Adipocyte (in vitro differentiated cells): ENCODE results near the gene FHOD3.
"Not testable (repeated sequence)": the region's sequence is repeated elsewhere in the genome, so short reads cannot be mapped to it uniquely, and the experiment has no call there.

Experiments
- DNase-seq: peaks from one replicate; pipeline ENCODE4 v3.0.0-alpha.2; 2015; ENCODE audit warnings: low read depth
- H3K27me3 ChIP-seq: replicated peaks from 2 replicates; pipeline ENCODE4 v1.7.0; 2013; ENCODE audit warnings: mild to moderate bottlenecking, low read length, moderate library complexity; ENCODE audit not compliant: control insufficient read depth, insufficient read depth
- H3K36me3 ChIP-seq: 2 replicates; pipeline ENCODE4 v1.7.0; 2013; ENCODE audit warnings: low read length, mild to moderate bottlenecking, moderate library complexity; ENCODE audit not compliant: control insufficient read depth, insufficient read depth, severe bottlenecking
- H3K4me1 ChIP-seq: 2 replicates; pipeline ENCODE4 v1.7.0; 2013; ENCODE audit warnings: mild to moderate bottlenecking, low read length, moderate library complexity; ENCODE audit not compliant: control insufficient read depth, insufficient read depth
- H3K4me3 ChIP-seq: 2 replicates; pipeline ENCODE4 v1.7.0; 2013; ENCODE audit warnings: mild to moderate bottlenecking, low read length, moderate library complexity
- H3K9ac ChIP-seq: 2 replicates; pipeline ENCODE4 v1.7.0; 2013; ENCODE audit warnings: mild to moderate bottlenecking, low read length, moderate library complexity
- H3K9me3 ChIP-seq: 2 replicates; pipeline ENCODE4 v1.7.0; 2013; ENCODE audit warnings: mild to moderate bottlenecking, low read length, moderate library complexity; ENCODE audit not compliant: control insufficient read depth

Gene FHOD3

DNA sequence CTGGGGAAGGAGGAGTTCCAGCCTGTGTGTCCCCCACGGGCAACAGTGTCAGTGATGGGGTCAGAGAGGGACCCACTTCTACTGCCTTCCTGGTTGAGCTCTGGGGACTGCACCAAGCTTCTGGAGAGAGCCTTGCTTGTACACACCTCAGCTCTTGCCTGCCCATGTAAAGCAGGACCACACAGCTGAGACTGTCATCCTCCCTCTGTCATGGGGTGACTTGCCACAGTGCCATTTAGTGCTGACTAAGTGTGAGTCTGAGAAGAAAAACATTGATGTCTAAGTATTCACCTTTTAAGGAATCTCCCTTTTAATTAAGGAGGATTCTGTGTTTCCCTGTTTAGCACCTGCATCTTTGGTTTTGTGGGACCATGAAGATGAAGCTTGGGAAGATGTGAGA, 159.1 kb downstream of the FHOD3 start:
- no peak for DNase-seq
- Histone ChIP-seq H3K36me3 (no peaks in the 10 kb centered on the region), H3K27me3 (no peaks in the 10 kb centered on the region), H3K4me1 (peaks cover 4% of the 10 kb centered on the region), H3K9me3 (no peaks in the 10 kb centered on the region), H3K4me3 (no peak overlapping the region), H3K9ac (no peak overlapping the region)

DNA sequence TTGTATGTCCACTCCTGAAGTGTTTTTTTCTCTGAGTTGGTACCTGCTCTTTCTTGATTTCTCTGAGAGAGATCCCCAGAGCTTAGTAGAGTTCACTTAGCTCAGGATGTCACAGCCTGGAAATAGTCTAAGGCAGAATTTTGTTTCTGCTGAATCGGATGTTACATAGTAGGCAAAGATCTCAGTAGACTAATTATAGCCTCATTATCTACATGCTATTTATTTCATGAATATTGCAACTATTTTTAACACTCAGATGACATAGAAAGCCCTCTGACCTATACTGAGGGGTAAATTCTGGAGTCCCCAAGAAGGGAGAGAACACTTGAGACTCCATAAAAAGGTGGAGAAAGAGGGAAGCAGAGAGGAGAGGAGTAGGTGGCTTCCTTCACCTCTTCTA, 160.2 kb downstream of the FHOD3 start:
- Histone ChIP-seq H3K9ac (no peak overlapping the region), H3K4me1 (no peaks in the 10 kb centered on the region), H3K27me3 (no peaks in the 10 kb centered on the region), H3K4me3 (no peak overlapping the region), H3K9me3 (no peaks in the 10 kb centered on the region), H3K36me3 (no peaks in the 10 kb centered on the region)
- DNase-seq = no peak

DNA sequence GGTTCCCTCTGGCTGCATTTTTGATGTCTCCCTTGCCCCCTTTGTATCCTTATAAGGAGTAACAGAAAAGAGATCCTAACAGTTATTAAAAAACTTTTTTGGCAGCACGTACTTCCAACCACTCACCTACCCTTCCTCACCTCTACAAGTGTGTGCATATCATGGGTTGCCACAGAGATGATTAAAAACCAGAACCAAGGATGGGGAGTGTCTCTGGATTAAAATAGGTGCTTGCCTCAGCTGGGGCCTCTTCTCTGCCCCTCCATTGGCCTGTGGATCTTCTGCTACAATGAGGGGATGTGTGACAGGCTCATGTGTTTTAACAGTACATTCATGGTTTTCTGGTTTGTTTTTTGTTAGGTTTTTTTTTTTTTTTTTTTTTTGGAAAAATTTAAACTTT, 160.8 kb downstream of the FHOD3 start:
- no peaks in the 10 kb centered on the region for H3K4me1 ChIP-seq
- H3K36me3 ChIP-seq = no peaks in the 10 kb centered on the region
- H3K9ac ChIP-seq = no peak overlapping the region
- H3K9me3 ChIP-seq = no peaks in the 10 kb centered on the region
- no peak overlapping the region for H3K4me3 ChIP-seq
- DNase-seq = no peak
- H3K27me3 ChIP-seq = no peaks in the 10 kb centered on the region

DNA sequence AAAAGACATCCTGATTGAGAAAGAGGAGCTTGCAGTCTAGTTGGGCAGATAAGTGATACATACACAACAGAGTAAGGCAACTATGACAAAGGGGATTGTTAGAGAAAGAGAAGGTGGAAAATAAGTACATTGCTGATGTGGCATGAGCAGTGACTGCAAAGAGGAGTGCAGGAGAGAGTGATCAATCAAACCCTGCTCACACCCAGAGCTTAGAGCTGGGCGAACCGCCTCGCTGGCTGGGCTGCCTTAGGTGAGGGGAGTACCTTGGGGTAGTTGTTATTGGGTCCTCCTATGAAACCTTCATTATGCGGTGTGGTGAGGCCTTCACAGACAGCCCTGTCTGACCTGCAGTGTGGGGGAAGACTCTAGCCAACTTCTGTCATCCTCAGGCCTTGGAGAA, 161.7 kb downstream of the FHOD3 start:
- DNase-seq = no peak
- no peaks in the 10 kb centered on the region for H3K36me3 ChIP-seq

DNA sequence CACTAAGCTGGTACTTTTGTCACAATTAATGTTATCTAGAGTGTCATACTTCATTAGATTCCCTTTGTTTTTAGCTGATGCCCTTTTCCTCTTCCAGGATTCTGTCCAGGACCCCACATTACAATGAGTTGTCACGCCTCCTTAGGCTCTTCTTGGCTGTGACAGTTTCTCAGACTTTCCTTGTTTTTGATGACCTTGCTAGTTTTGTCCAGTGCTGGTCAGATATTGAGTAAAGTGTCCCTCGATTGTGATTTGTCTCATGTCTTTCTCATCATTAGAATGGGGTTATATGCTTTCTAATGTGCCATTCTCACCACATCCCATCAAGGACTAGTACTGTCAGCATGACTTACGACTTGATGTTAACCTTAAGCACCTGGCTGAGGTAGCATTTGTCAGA, 162.3 kb downstream of the FHOD3 start:
- no peaks in the 10 kb centered on the region for H3K36me3 ChIP-seq
- no peak for DNase-seq
- H3K4me3 ChIP-seq = no peak overlapping the region
- no peaks in the 10 kb centered on the region for H3K9me3 ChIP-seq
- H3K9ac ChIP-seq = no peak overlapping the region
- no peaks in the 10 kb centered on the region for H3K27me3 ChIP-seq
- no peaks in the 10 kb centered on the region for H3K4me1 ChIP-seq

More for the DNA sequence above, 161.7 kb downstream of the FHOD3 start:
- Histone ChIP-seq H3K4me3 (no peak overlapping the region), H3K4me1 (no peaks in the 10 kb centered on the region), H3K9ac (no peak overlapping the region), H3K27me3 (no peaks in the 10 kb centered on the region), H3K9me3 (no peaks in the 10 kb centered on the region)

DNA sequence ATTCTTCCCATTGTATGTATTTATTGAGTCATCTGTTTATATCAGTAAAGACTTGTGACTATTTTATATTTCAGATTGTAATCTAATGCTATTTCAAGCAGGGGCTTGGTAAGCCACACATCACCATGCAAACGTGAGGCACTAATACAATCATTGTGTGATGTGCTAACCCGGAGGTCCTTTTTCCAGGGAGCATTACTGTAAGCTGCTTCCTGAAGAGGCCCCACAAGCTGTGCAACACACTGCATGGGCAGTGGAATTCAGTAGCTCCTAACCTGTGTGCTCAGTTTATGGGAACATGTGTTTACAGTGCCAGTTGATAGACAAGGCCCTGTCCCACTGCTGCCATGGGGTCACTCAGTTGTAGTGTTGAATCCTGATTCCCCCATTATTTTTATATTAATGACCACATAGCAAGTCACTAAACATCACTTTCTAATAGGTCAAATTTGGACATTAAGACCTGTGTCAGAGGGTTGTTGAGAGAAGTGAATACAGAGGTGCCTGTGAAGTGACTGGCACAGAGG, 162.9 kb downstream of the FHOD3 start:
- Histone ChIP-seq H3K9ac (no peak overlapping the region), H3K9me3 (no peaks in the 10 kb centered on the region), H3K4me1 (no peaks in the 10 kb centered on the region), H3K36me3 (no peaks in the 10 kb centered on the region), H3K27me3 (no peaks in the 10 kb centered on the region), H3K4me3 (no peak overlapping the region)
- DNase-seq = no peak

DNA sequence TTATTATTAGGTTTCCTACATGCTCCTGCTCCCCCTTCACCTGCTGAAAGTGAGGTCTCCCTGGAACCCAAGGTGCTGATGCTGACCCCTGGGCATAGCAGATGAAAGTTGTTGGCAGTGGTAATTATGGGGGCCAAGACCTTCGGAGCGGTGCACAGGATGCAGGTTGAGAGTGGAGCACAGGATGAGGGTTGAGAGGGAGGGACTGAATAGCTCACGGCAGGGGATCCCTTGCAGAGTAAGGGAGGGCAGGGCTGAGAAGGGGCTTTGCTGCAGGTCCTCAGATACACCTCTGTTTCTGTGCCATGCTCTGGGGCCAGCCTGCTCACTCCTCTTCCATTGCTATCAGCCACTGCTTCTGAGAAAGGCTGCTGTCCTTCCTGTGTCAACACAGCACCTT, 163.3 kb downstream of the FHOD3 start:
- H3K9me3 ChIP-seq = no peaks in the 10 kb centered on the region
- H3K4me1 ChIP-seq = no peaks in the 10 kb centered on the region
- no peak overlapping the region for H3K9ac ChIP-seq
- no peaks in the 10 kb centered on the region for H3K36me3 ChIP-seq
- no peak overlapping the region for H3K4me3 ChIP-seq
- DNase-seq = no peak
- no peaks in the 10 kb centered on the region for H3K27me3 ChIP-seq

DNA sequence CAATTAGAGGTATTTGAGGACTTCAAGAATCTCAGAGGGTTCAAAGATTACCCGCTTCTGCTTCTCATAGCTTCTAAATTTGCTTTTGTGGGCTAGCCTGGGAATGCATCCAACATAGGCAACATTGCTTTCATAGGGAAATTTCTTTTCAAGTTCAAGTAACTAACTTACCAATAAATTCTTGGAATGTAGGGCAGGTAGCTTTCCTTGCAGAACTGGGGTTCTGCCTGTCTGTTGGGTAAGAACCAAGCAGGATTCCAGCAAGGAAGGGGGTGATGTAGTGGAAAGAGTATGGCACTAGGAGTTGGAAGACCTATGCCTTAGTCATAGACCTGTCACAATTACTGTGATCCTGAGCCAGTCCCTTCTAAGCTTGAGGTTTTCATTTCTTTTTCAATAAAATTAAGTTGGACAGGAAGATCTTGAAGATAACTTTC, 164.1 kb downstream of the FHOD3 start:
- no peak overlapping the region for H3K9ac ChIP-seq
- H3K9me3 ChIP-seq = no peaks in the 10 kb centered on the region
- no peak for DNase-seq
- H3K27me3 ChIP-seq = no peaks in the 10 kb centered on the region
- no peaks in the 10 kb centered on the region for H3K36me3 ChIP-seq
- no peaks in the 10 kb centered on the region for H3K4me1 ChIP-seq
- no peak overlapping the region for H3K4me3 ChIP-seq

DNA sequence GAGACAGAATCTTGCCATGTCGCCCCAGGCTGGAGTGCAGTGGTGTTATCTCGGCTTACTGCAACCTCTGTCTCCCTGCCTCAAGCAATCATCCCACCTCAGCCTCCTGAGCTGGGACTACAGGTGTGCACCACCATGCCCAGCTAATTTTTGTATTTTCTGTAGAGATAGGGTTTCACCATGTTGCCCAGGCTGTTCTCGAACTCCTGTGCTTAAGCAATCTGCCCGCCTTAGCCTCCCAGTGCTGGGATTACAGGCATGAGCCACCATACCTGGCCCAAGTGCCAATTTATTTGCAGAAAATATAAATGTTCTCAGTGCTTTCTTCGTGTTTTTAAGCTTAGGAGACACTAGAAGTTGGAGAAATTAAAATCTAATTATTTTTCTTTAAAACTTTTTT, 166.0 kb downstream of the FHOD3 start:
- not testable (repeated sequence) for H3K4me3 ChIP-seq, DNase-seq, H3K4me1 ChIP-seq

DNA sequence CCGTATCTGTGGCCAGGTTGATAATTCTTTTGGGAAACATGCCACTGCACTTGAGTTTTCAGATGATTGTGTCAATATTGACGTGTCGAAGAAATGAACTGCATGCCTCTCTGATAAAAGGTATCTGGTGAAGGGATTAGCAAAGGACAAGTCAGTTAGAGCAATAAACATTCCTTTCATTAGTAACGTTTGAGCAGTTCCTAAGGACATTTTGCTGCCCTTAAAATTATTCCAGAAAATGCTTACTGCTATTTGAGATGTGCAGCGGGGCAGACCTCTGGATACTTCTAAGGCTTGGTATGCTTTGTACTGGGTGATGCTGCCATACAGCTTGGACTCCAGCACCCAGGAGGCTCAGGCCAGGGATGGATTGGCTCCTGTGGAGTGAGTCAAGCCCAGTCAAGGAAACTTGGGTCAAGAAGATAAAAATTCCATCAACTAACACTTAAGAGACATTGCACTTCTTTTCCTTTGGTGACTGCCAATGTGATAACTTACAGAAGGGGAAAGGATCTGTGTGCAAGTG, 166.7 kb downstream of the FHOD3 start:
- no peaks in the 10 kb centered on the region for H3K9me3 ChIP-seq
- no peaks in the 10 kb centered on the region for H3K36me3 ChIP-seq
- no peaks in the 10 kb centered on the region for H3K4me1 ChIP-seq
- H3K9ac ChIP-seq = no peak overlapping the region
- DNase-seq = no peak
- no peak overlapping the region for H3K4me3 ChIP-seq
- H3K27me3 ChIP-seq = no peaks in the 10 kb centered on the region

More for the DNA sequence above, 166.0 kb downstream of the FHOD3 start:
- not testable (repeated sequence) for H3K9ac ChIP-seq, H3K9me3 ChIP-seq, H3K27me3 ChIP-seq, H3K36me3 ChIP-seq

DNA sequence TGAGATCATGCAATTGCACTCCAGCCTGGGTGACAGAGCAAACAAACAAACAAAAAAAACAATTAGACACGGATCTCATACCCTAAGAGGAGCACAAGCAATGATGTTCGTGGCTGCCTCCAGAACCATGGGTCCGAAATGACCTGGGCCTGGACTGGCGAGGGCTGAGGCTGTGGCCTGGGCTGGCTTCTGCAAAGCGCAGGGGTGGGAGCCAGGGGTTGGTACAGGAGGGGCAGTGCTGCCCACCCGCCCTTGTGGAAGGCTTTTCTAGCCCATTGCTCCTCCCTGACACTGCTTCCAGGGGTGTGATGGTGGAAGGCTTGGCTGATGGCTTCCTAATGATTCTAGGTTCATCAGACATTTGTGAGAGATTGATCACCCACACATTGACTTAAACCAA, 167.8 kb downstream of the FHOD3 start:
- Histone ChIP-seq H3K9ac (no peak overlapping the region), H3K27me3 (no peaks in the 10 kb centered on the region), H3K9me3 (no peaks in the 10 kb centered on the region), H3K4me3 (no peak overlapping the region), H3K36me3 (no peaks in the 10 kb centered on the region), H3K4me1 (no peaks in the 10 kb centered on the region)
- no peak for DNase-seq

DNA sequence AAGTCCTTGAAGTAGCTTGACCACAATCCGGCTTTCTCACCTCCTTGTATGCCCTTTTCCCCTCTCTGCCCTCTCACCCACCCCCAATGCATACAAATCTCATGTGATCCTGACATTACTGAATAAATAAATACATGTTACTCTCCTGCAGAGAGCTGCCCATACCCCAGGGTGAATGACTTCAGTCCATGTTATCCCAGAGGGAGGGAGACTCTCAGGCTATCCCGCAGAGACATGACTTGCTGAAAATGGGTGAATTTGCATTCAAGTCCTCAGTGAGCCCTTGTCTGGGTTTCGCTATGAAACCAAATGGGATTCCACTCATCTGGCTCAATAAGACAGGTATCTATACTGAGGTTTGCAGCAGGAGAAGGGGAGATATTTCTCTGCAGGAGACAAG, 168.5 kb downstream of the FHOD3 start:
- DNase-seq = no peak
- Histone ChIP-seq H3K9me3 (no peaks in the 10 kb centered on the region), H3K4me1 (no peaks in the 10 kb centered on the region), H3K4me3 (no peak overlapping the region), H3K9ac (no peak overlapping the region), H3K36me3 (no peaks in the 10 kb centered on the region), H3K27me3 (no peaks in the 10 kb centered on the region)
